Esophagus muscularis mucosa (tissue), 4 donors: ENCODE results near the gene HAUS6. TPM values are rescaled to one million over a fixed set of nuclear protein-coding genes. Genes with fewer than 3 reads are reported as not detected.
A peak's percentile ranks its signal among the peaks of the same experiment; 100 is the strongest.

ENCODE experiments used
- DNase-seq: peaks from one replicate; pipeline ENCODE4 v3.0.0-alpha.2; 2017; ENCODE audit errors: extremely low spot score
- H3K27ac ChIP-seq, 4 donors: fragments of 200-600 bp; sonication (generic); replicated peaks in 1 of 4; 1 replicate in 3 of 4; 2 replicates in 1 of 4; pipeline ENCODE4 v1.5.1; 2016 to 2019; ENCODE audit warnings: mild to moderate bottlenecking in 1 of 4
- H3K27me3 ChIP-seq, 4 donors: fragments of 200-600 bp; sonication (generic); one replicate each; pipeline versions ENCODE4 v1.5.1 to v1.6.0; 2016 to 2019
- H3K36me3 ChIP-seq, 4 donors: fragments of 200-600 bp; sonication (generic); one replicate each; pipeline ENCODE4 v1.5.1; 2016 to 2019
- H3K4me1 ChIP-seq, 4 donors: fragments of 200-600 bp; sonication (generic); one replicate each; pipeline ENCODE4 v1.5.1; 2016 to 2019
- H3K4me3 ChIP-seq, 4 donors: fragments of 200-600 bp; sonication (generic); 1 replicate in 2 of 4; 2 replicates in 2 of 4; pipeline ENCODE4 v1.5.1; 2016 to 2019; ENCODE audit warnings: mild to moderate bottlenecking in 4 of 4, moderate library complexity in 1 of 4
- H3K9me3 ChIP-seq, 4 donors: fragments of 200-600 bp; sonication (generic); 1 replicate in 3 of 4; 2 replicates in 1 of 4; pipeline ENCODE4 v1.5.1; 2016 to 2019
- CTCF ChIP-seq, 3 experiments: fragments of 200-600 bp in 2 of 3; fragments of 450-650 bp in 1 of 3; sonication (generic) in 2 of 3; IDR thresholded peaks; one replicate each; pipeline ENCODE4 v1.5.1; 2017 to 2019; ENCODE audit warnings: antibody characterized with exemption in 3 of 3, mild to moderate bottlenecking in 2 of 3, moderate library complexity in 1 of 3
- EP300 ChIP-seq: sonication (generic); formaldehyde crosslinking; IDR thresholded peaks from one replicate; pipeline ENCODE4 v1.6.1; 2017; ENCODE audit warnings: antibody characterized with exemption
- POLR2A ChIP-seq: fragments of 450-650 bp; IDR thresholded peaks from one replicate; pipeline ENCODE4 v1.6.1; 2017; ENCODE audit warnings: antibody characterized with exemption, moderate library complexity, mild to moderate bottlenecking, low read depth
- POLR2AphosphoS5 ChIP-seq, 2 donors: sonication (generic); formaldehyde crosslinking; IDR thresholded peaks; one replicate each; pipeline ENCODE4 v1.6.1; 2017; ENCODE audit warnings: antibody characterized with exemption in 2 of 2
- WGBS: methylation state at CpG from one replicate; pipeline ENCODE4 v1.1.5; 2018; 5-methylcytosine and 5-hydroxymethylcytosine counted together
- intact Hi-C: fragments of 100-400 bp; cut with DNase I; formaldehyde crosslinking; loops from one replicate; pipeline ENCODE4 v1.15.1; 2023
- total RNA-seq, 4 donors: library from RNA; depleted of rRNA; stranded (reverse); fragments of >200 nt; gene quantifications; one replicate each; pipeline versions ENCODE4 v1.1.0 to v1.2.1, GENCODE V29; 2016

The HAUS6 gene
- total RNA-seq, 4 donors from 2014 or later: 7.1 to 8.7 (median 7.3) TPM

DNA sequence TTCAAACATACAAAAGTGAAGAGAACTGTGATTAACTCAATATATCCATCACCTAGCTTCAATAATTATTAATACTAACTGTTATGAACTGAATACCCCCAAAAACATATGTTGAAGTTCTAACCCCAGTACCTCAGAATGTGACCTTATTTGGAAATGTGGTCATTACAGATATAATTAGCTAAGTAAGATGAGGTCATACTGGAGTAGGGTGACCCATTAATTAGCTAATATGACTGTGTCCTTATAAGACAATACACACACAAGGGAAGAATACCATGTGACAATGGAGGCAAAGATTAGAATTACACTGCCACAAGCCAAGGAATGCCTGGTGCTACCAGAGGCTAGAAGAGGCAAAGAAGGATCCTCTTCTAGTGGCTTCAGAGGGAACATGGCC lies 45.7 kb downstream of the HAUS6 start:
- Histone ChIP-seq H3K9me3 (no peaks in the 10 kb centered on the region), H3K36me3 (peaks cover 0 to 54% (median 42%) of the 10 kb centered on the region in 4 donors), H3K27me3 (no peaks in the 10 kb centered on the region), H3K4me3 (no peak overlapping the region), H3K4me1 (peaks cover 4 to 16% (median 12%) of the 10 kb centered on the region in 4 donors), H3K27ac (no peak overlapping the region)
- no peak for DNase-seq
- intact Hi-C loops: no loop called here
- TF ChIP-seq CTCF (IDR thresholded peaks at IDR 0.05): no peak

DNA sequence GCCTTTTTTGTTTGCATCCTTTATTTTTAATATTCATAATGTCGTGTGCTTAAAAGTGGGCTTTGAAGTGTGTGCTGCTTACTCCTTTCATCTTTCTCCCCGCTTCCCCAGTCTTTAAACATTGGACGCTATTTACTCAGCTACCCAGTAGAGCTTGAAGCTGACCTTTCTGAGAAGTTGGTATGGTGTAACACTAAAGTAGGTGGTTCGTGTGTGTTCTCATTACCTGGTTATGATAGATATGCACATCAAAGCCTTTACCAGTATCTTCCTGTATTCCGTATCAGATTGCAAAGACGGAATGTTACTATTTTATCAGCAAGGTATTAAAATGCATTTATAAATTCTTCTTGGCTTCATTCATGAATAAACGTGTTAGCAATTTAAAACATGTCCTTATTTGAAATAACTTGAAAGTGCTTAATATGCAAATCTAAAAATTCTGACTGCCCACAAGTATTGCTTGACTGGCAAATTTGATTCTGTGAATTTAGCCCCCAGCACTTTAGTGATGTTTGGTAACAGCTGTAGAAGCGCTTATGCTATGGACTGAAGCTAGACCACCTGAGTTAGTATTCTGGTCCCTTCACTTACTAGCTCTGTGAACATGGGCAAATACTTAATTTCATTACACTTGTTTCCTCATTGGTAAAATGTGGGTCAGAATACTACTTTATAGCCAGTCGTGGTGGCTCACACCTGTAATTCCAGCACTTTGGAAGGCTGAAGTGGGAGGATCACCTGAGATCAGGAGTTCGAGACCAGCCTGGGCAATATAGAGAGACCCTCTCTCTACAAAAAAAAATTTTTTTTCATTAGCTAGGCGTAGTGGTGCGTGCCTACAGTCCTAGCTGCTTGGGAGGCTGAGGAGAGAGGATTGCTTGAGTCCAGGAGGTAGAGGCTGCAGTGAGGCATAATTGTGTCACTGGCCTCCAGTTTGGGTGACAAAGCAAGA lies 51.8 kb downstream of the HAUS6 start:
- H3K36me3 ChIP-seq: peaks cover 0 to 5% (median 0%) of the 10 kb centered on the region in 4 donors
- peak overlapping the region; percentile 76 to 95 (median 86) for H3K4me3 ChIP-seq
- H3K27ac ChIP-seq: peak overlapping the region; percentile 92 to 99 (median 96)
- TF ChIP-seq POLR2AphosphoS5 (IDR thresholded peaks at IDR 0.05) (no peak), POLR2A (no peak), CTCF (IDR thresholded peaks at IDR 0.05) (no peak), EP300 (no peak)
- H3K9me3 ChIP-seq: no peaks in the 10 kb centered on the region
- intact Hi-C loops: no loop called here
- no peak for DNase-seq
- no peaks in the 10 kb centered on the region for H3K27me3 ChIP-seq
- H3K4me1 ChIP-seq: peaks cover 23 to 46% (median 41%) of the 10 kb centered on the region in 4 donors
- 69% methylated on average over 12 of the region's 12 CpGs for WGBS

- TF ChIP-seq CTCF (IDR thresholded peaks at IDR 0.05) (no peak), POLR2A (no peak), EP300 (no peak), POLR2AphosphoS5 (IDR thresholded peaks at IDR 0.05) (peak in 1 of 2 donors; percentile 13)
- no peak for DNase-seq
- Histone ChIP-seq H3K4me1 (peaks cover 23 to 46% (median 41%) of the 10 kb centered on the region in 4 donors), H3K4me3 (peak overlapping the region; percentile 76 to 95 (median 86)), H3K9me3 (no peaks in the 10 kb centered on the region), H3K36me3 (peaks cover 0 to 5% (median 0%) of the 10 kb centered on the region in 4 donors), H3K27me3 (no peaks in the 10 kb centered on the region), H3K27ac (peak overlapping the region; percentile 92 to 99 (median 96))
- intact Hi-C loops: loop anchor here (2.0 to 5.0 kb wide), 3 partner anchors 77 to 407 kb away; partner anchors contain the start of gene PLIN2
- WGBS: 3% methylated on average over 28 of the region's 33 CpGs
These were observed 52.6 kb downstream of the HAUS6 start for GRCh38 chr9:19049917-19050636.

DNA sequence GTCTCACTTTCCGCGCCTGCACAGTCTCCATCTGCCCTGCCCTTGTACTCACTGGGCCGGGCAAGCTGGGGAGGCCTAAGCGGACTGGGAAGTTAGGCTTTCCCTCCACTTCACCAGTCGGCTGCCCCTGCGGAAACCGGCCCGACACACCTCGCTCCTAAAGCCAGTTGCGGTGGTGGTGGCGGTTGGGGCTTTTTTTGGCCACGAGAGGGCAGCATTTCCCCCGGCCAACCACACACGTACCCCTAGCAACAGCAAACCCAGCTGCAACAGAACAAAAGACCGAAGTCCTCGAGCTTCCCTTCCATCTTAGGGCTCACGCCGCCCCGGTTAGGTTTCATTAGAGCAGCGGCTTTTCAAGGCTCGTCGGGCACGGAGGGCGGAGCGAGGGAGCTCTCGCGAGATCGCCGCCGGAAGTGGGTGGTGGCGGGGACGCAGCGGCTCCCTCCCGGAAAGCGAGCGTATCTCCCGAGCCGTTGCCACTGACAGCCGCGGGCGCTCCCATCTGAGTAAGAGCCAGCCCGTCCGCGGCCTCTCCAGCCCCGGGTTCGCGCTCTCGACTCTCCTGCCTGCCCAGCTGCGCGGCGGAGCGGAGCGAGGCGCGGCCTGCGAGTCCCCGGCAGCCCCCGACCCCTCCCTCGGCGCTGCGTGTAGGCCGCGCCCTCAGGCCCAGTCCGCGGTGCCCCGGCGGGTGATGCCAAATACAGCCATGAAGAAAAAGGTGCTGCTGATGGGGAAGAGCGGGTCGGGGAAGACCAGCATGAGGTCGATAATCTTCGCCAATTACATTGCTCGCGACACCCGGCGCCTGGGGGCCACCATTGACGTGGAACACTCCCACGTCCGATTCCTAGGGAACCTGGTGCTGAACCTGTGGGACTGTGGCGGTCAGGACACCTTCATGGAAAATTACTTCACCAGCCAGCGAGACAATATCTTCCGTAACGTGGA lies 53.5 kb downstream of the HAUS6 start, which contains the start of gene RRAGA:
Gene RRAGA, plus strand, starts transcription at position 462 of the 951 bp plus-strand sequence. Its CDS starts 233 bp downstream, at position 695.
- TF ChIP-seq EP300: no peak
- peak; percentile 75 to 88 (median 83) for TF ChIP-seq CTCF (IDR thresholded peaks at IDR 0.05)
- peak; percentile 79 for TF ChIP-seq POLR2A
- peak; percentile 92 to 93 for TF ChIP-seq POLR2AphosphoS5 (IDR thresholded peaks at IDR 0.05)
- peaks cover 0 to 5% (median 0%) of the 10 kb centered on the region in 4 donors for H3K36me3 ChIP-seq
- H3K27me3 ChIP-seq: no peaks in the 10 kb centered on the region
- 0% methylated on average over 31 of the region's 82 CpGs for WGBS
- H3K27ac ChIP-seq: peak within 1 kb of the TSS; percentile 92 to 99 (median 96)
- intact Hi-C loops: loop anchor here (2.0 to 5.0 kb wide), 3 partner anchors 78 to 408 kb away; partner anchors contain the start of gene PLIN2
- peak within 1 kb of the TSS; percentile 76 to 95 (median 86) for H3K4me3 ChIP-seq
- no peaks in the 10 kb centered on the region for H3K9me3 ChIP-seq
- H3K4me1 ChIP-seq: peaks cover 23 to 46% (median 41%) of the 10 kb centered on the region in 4 donors
- DNase-seq: peak; percentile 98
